NCI-H82 (cell line): ENCODE results near the gene PABPC3.
A peak's percentile ranks its signal among the peaks of the same experiment; 100 is the strongest.

Experiments used
- DNase-seq: peaks from one replicate; lab custom pipeline; 2025; lab: John Stamatoyannopoulos, UW

PABPC3 gene

GRCh38 chr13:25095851-25096453 is at the start of gene PABPC3:
Gene PABPC3, plus strand, starts transcription at chr13:25096136. Its CDS starts 63 bp downstream, at chr13:25096199.
- no peak for DNase-seq

DNA sequence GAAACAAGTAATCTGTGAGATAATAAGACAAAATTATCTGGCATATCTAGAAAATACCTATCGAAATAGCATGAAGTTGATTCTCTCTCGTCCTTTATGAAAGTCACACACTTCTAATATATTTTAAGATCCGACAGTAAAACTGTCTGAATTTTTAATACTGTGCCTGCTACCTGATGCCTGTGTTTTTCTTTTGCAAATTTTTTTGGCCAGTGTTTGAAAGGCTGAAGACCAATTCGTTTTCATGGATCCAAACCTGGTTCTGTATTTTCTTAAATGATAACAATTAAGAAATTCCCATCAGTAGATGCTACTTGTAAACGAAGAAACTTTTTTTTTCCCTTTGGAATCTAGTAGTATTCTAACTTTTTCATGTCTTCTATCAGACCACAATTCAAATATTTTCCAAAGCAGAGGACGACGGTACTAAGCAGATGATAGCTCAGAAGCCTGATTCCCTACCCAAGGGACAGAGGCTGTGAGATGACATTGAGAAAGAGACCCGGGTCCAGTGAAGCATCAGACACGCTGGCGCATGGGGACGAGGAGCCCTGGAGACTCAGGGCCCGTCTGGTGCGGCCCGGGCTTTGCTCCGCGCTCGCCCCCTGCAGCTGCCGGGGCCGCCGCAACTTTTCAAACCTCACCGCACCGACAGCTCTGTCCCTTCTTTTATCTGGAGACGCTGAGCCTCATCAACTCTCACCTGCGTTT is 49.5 kb upstream of the PABPC3 start:
- peak; percentile 80 for DNase-seq

GRCh38 chr13:25046985-25047511 is 48.9 kb upstream of the PABPC3 start:
- DNase-seq = peak; percentile 84

DNA sequence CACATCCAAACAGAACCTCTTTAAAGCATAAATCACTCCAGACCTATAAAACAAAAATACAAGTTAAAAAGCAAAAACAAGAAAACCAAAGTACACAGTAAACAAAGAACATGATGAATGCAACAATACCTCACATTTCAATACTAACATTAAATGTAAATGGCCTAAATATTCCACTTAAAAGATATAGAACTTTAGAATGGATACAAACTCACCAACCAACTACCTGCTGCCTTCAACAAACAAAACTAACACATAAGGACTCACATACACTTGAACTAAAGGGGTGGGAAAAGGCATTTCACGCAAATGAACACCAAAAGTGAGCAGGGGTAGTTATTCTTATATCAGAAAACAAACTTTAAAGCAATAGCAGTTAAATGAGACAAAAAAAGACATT is 44.9 kb upstream of the PABPC3 start:
- no peak for DNase-seq

GRCh38 chr13:25059166-25059565 is 36.8 kb upstream of the PABPC3 start:
- peak; percentile 12 for DNase-seq

- DNase-seq = no peak
Observed at GRCh38 chr13:25059958-25060357, 36.0 kb upstream of the PABPC3 start.

DNA sequence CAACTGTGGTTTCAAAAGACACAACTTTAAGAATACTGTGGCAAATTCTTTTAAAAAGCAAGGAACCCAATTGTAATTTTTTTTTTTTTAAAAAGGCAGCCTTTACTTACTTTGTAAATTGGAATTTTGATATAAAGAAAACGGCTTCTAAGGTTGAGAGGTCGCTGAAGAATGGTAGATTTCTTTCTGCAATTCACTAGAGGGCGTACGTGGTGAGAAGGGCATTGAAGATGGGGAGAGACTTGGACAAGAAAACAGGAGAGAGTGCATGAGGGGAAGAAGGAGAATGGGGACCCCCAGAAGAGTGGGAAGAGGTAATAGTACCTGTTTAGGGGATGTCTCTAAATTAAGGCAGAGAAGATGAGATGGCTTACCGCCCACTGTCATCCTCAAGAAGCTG is 33.5 kb upstream of the PABPC3 start:
- DNase-seq = no peak

DNA sequence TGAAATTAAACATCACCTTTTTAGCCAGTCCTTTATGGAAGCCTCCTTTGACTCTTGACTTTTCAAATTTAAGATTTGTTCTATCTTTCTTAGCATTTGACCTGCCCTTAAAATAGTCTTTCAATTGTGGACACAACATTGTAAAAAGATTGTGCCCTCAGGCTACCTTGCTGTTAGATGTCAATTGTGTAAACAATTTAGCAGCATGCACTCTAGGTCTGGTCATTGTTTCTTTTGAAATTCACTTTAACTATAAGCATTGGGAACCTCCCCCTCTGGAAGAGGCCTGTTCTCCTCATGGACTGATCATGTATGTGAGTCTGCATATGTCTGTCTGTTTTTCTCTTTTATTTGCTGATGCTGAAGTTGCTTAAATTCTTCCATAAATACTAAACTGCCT is 31.5 kb upstream of the PABPC3 start:
- no peak for DNase-seq

DNA sequence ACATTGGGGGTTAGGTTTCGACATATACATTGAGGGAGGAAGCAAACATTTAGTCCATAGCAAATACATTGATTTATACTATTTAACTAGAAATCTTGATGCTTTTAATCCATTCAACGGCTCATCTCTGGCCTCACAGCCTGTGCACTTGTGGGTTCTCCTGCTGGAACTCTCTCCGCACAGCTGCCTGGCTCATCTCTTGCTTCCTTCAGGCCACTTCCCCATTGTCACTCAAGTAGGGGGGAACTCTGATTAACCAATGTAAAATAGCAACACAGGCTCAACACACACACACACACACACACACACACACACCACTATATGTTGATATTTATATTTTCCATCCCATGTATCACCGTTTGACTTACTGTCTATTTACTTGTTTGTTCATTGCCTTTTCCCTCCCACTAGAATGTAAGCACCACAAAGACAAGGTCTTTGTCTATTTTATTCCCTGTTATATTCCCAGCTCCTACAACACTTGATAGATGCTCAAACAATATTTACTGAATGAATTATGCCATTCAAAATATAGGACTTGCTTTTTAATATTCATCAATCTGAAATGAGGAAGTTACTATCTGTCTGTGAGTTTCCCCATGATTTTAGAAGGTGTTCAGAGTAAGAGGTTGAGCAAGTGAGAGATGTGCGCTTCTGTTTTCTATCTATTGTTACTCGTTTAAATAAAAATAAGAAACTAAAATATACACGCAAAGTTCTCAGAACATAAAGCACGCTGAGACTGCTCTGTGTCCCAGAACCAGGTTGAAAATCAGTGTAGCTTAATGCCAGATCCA is 29.8 kb upstream of the PABPC3 start:
- no peak for DNase-seq

DNA sequence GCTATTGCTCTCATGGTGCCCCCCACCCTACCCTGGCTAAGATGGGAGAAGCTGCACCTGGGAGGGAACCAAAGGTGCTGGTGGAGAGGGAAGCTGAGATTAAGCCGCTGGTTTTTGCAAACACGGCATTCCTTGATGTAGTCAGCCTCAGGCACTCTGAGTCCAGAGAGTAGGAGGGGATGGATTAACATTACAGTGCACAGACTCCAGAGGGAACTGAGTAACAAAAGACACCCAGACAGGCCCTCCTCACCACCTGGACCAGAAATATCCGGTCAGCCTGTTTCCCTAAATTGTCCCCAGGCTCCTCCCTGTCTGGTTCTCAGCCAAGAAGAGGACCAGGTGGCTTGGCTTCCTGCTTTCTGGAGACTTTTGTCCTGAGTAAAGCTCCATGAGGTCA is 28.9 kb upstream of the PABPC3 start:
- peak; percentile 16 for DNase-seq

DNA sequence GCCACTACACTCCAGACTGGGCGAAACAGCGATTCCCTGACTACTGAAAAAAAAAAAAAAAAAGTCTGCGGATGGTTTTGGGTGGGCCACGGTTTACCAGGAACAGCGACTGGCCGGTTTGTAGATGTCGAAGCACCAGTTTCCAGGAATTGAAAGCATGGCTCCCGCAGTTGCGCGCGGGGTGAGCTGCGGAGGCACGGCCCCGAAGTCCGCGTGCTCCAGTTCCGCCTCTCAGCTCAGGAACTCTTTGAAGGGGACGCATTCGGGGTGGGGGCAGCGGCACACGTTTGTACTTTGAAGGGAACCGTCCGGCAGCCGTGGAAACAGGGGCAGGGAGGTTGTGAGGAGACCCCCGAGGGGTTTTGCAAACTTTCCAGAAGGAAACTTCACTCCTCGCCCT is 27.1 kb upstream of the PABPC3 start:
- DNase-seq = no peak

GRCh38 chr13:25069236-25069635 is 26.7 kb upstream of the PABPC3 start:
- DNase-seq = no peak

GRCh38 chr13:25069911-25070310 is 26.0 kb upstream of the PABPC3 start:
- peak; percentile 11 for DNase-seq

- no peak for DNase-seq
Observed at GRCh38 chr13:25080773-25081172, 15.2 kb upstream of the PABPC3 start.

- DNase-seq = no peak
Observed at GRCh38 chr13:25084096-25084495, 11.8 kb upstream of the PABPC3 start.

GRCh38 chr13:25085125-25085742 is 10.7 kb upstream of the PABPC3 start:
- peak; percentile 95 for DNase-seq

- DNase-seq = no peak
Observed at GRCh38 chr13:25088562-25089221, 7.2 kb upstream of the PABPC3 start.

- DNase-seq = no peak
Observed at GRCh38 chr13:25097426-25097825, 1.5 kb downstream of the PABPC3 start.

DNA sequence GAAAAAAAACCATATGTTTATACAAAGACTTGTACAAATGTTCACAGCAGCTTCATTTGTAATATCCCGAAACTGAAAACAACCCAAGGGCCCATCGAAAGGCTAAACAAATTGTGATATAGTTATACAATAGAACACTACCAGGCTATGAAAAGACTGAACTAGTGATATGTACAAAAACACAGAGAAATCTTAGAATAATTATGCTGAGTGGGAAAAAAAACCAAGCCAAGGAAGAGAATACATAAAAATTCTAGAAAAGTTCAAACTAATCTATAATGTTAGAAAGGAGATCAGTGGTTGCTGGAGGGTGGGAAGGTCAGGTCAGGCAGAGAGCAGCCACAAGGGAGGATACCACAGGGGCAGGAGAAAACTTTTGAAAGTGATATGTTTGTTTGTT is 7.8 kb downstream of the PABPC3 start:
- DNase-seq = no peak

DNA sequence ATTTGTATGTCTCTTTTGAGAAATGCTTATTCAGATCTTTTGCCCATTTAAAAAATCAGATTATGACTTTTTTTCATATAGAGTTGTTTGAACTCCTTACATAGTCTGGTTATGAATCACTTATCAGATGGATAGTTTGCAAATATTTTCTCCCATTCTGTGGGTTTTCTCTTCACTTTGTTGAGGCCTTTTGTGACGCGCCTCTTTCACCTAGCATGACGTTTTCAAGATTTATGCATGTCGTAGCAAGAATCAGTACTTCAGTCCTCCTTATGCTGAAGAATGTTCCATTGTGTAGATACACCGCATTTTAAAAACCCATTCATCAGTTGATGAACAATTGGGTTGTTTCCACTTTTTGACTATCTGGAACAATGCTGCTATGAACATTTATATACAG is 13.4 kb downstream of the PABPC3 start:
- DNase-seq = no peak

DNA sequence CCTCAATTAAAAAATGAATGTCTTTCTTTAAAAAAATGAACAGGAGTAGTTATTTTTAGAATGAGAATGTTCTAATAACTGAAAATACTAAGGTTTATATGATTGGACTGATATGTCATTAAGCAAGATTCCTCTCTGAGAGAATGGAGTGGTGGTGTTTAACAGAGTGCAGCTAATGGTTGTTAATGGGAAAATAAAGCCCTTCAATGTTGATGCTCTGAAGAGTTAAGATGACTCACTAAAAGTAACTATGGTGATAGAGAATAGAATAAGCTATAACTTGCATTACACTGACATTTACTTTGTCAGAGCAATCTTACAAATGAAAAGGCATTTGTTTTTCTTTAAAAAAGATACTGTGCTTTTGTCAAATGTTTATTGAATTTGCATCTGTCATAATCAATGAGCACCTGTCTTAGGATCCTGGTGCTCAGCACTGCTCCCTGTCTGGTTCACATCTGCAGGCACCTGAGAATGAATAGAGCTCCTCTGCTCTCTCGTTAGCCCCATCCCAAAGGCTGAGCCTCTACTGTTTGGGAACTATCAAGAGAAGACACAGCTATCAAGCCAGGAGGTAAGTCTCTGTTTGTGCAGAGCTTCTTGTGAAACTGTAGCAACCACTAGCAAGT is 15.1 kb downstream of the PABPC3 start:
- no peak for DNase-seq
